Stomach (tissue), 4 donors: ENCODE results near the gene EML4.

ENCODE experiments used
- CTCF ChIP-seq, 7 experiments: fragments of 450-650 bp in 4 of 7; fragments of 200-600 bp in 3 of 7; sonication (generic) in 3 of 7; IDR thresholded peaks; one replicate each; pipeline ENCODE4 v1.5.1; 2016 to 2019; ENCODE audit warnings: antibody characterized with exemption in 7 of 7, control low read depth in 2 of 7, mild to moderate bottlenecking in 1 of 7
- EP300 ChIP-seq: sonication (generic); formaldehyde crosslinking; IDR thresholded peaks from one replicate; pipeline ENCODE4 v1.6.1; 2017; ENCODE audit warnings: antibody characterized with exemption
- POLR2A ChIP-seq, 4 donors: fragments of 450-650 bp; IDR thresholded peaks; one replicate each; pipeline ENCODE4 v1.6.1; 2016; ENCODE audit warnings: antibody characterized with exemption in 4 of 4, control low read depth in 2 of 4, mild to moderate bottlenecking in 1 of 4, moderate library complexity in 1 of 4
- POLR2AphosphoS5 ChIP-seq, 3 donors: sonication (generic); formaldehyde crosslinking; IDR thresholded peaks; one replicate each; pipeline ENCODE4 v1.6.1; 2016; ENCODE audit warnings: antibody characterized with exemption in 3 of 3

GRCh38 chr2:42236911-42237310 lies 67.8 kb downstream of the EML4 start:
- TF ChIP-seq POLR2A (IDR thresholded peaks at IDR 0.05) (no peak), CTCF (IDR thresholded peaks at IDR 0.05) (no peak), POLR2AphosphoS5 (IDR thresholded peaks at IDR 0.05) (no peak), EP300 (no peak)
